ENCODE data around the gene VPS13A. TPM values are rescaled to one million over a fixed set of nuclear protein-coding genes. Genes with fewer than 3 reads are reported as not detected.

The VPS13A gene
- total and polyA plus RNA-seq, 9 of the 15 experiments (the other 6 are each of a cell fraction or from before 2014, with no cell fraction given), result 5.6 to 29.9 (median 14.7) TPM

GRCh38 chr9:77128125-77128789 lies 49.1 kb upstream of the VPS13A start (continued):
- TF ChIP-seq MYBL2 (IDR thresholded peaks at IDR 0.05; ENCODE audit: low read depth), result no peak
- TF ChIP-seq MYBL2 (CRISPR knock-in tag; IDR thresholded peaks at IDR 0.05; ENCODE audit: borderline replicate concordance), result no peak
- no peak for TF ChIP-seq HIVEP1 (CRISPR knock-in tag; IDR thresholded peaks at IDR 0.05)
- no peak for TF ChIP-seq TAF9B (IDR thresholded peaks at IDR 0.05; ENCODE audit: partially characterized antibody)
- no peak for TF ChIP-seq SMARCC2 (IDR thresholded peaks at IDR 0.05; ENCODE audit: low read depth)

- H3K4me2 ChIP-seq (ENCODE audit: insufficient read depth, low read length), result no peak overlapping the region
- ChIA-PET CTCF (ENCODE audit: low intra/inter-chr PET ratio) (no interaction called here), POLR2A (no interaction called here)
- TF ChIP-seq CBX5 (IDR thresholded peaks at IDR 0.05; ENCODE audit: borderline replicate concordance, low read depth), result no peak
- no peak for TF ChIP-seq FOXP4 (CRISPR knock-in tag; IDR thresholded peaks at IDR 0.05; ENCODE audit: borderline replicate concordance)
- TF ChIP-seq HNRNPUL1 (IDR thresholded peaks at IDR 0.05; ENCODE audit: low read length), result no peak
- TF ChIP-seq BCOR (IDR thresholded peaks at IDR 0.05), result no peak
- no peak for TF ChIP-seq ZNF280B (CRISPR knock-in tag; IDR thresholded peaks at IDR 0.05)
- TF ChIP-seq NR2C2 (CRISPR knock-in tag; IDR thresholded peaks at IDR 0.05), result no peak
- no peak for TF ChIP-seq NR2C2 (tag; IDR thresholded peaks at IDR 0.05)
- TF ChIP-seq MBD1 (CRISPR knock-in tag; IDR thresholded peaks at IDR 0.05), result no peak
Measured at GRCh38 chr9:77131399-77131798, 45.9 kb upstream of the VPS13A start.

More at GRCh38 chr9:77131399-77131798, 45.9 kb upstream of the VPS13A start:
- 0% methylated on average over 5 of the region's 5 CpGs for WGBS (ENCODE audit: insufficient coverage, low coverage, missing lambda C conversion rate)
- no peak for ATAC-seq
- in situ Hi-C loops (cut with MboI) (no loop called here), intact Hi-C loops (cut with micrococcal nuclease) (no loop called here)
- Histone ChIP-seq H3K79me2 (ENCODE audit: control insufficient read depth, insufficient read depth, low read length) (no peaks in the 10 kb centered on the region), H3K27me3 (ENCODE audit: control insufficient read depth in 2 of 2, insufficient read depth in 2 of 2, low read length in 2 of 2) (no peaks in the 10 kb centered on the region), H3K9me1 (ENCODE audit: control insufficient read depth, insufficient read depth, low read length) (no peaks in the 10 kb centered on the region), H4K20me1 (replicated peaks; ENCODE audit: control insufficient read depth, insufficient read depth, low read length) (no peaks in the 10 kb centered on the region), H3K27ac (ENCODE audit: extremely low read depth, low read depth, low read length) (no peak overlapping the region), H3K9ac (ENCODE audit: insufficient read depth in 1 of 2, low read depth in 2 of 2, low read length in 2 of 2) (no peak overlapping the region), H3K9me3 (replicated peaks; ENCODE audit: control insufficient read depth, insufficient read depth, low read depth, low read length) (no peaks in the 10 kb centered on the region), H3K4me3 (no peak overlapping the region), H3K4me1 (replicated peaks in 1 of 2; ENCODE audit: control insufficient read depth in 2 of 2, insufficient read depth in 2 of 2, low read length in 2 of 2) (no peaks in the 10 kb centered on the region), H3K36me3 (ENCODE audit: control insufficient read depth, insufficient read depth, low read length) (no peaks in the 10 kb centered on the region), H2AFZ (ENCODE audit: low read depth, low read length) (no peak overlapping the region)
- no TSS peak for BruUV-seq (replicated peaks)
- no peak for DNase-seq (ENCODE audit: extremely low read depth in 1 of 4, low spot score in 3 of 4)
- FAIRE-seq, result no peak

Data from K562 (cell line).